Endothelial cell of umbilical vein (primary cell): ENCODE measurements around the gene NALCN. TPM values are rescaled to one million over a fixed set of nuclear protein-coding genes. Genes with fewer than 3 reads are reported as not detected.

ENCODE experiments used
- BruUV-seq: library from RNA; stranded (reverse); fragments of 400-500 nt; replicated peaks from 2 replicates; lab custom pipeline; 2021; lab: Mats Ljungman, UMichigan
- CTCF ChIA-PET: fragments of 300-600, 350-600 bp; sonication (Branson Sonifier 250); formaldehyde crosslinking; loops from one replicate; lab custom pipeline; 2021; ENCODE audit warnings: antibody characterized with exemption, inconsistent platforms; lab: Charles Lee
- POLR2A ChIA-PET: fragments of 300-600, 350-600 bp; sonication (Branson Sonifier 250); formaldehyde crosslinking; loops from one replicate; lab custom pipeline; 2021; ENCODE audit warnings: antibody characterized with exemption, inconsistent platforms; lab: Charles Lee
- DNase-seq: peaks from one replicate; pipeline ENCODE4 v3.0.0-alpha.2; 2011; ENCODE audit warnings: low read depth, low spot score
- FAIRE-seq: peaks from 2 replicates; lab custom pipeline; 2011; peaks lifted over from hg19 to GRCh38; lab: Jason Lieb, UNC
- H2AFZ ChIP-seq: 2 replicates; pipeline ENCODE4 v1.6.0; 2012; ENCODE audit warnings: low read depth, low read length, control low read depth, inconsistent platforms
- H3K27ac ChIP-seq: 2 replicates; pipeline ENCODE4 v1.5.1; 2011; ENCODE audit warnings: low read depth, mild to moderate bottlenecking, control low read depth, low read length, moderate library complexity; ENCODE audit not compliant: insufficient read depth
- H3K27me3 ChIP-seq, 2 experiments: 2 replicates each; pipeline versions ENCODE4 v1.6.0 to v1.6.1; 2011; ENCODE audit warnings: low read length in 2 of 2, mixed read lengths in 1 of 2; ENCODE audit not compliant: control insufficient read depth in 2 of 2, insufficient read depth in 2 of 2
- H3K36me3 ChIP-seq, 2 experiments: 2 replicates in 1 of 2; 3 replicates in 1 of 2; pipeline ENCODE4 v1.5.1; 2011; ENCODE audit warnings: low read length in 2 of 2, mild to moderate bottlenecking in 1 of 2, moderate library complexity in 1 of 2; ENCODE audit not compliant: control insufficient read depth in 2 of 2, insufficient read depth in 2 of 2; ENCODE audit errors: extremely low read depth in 1 of 2
- H3K4me1 ChIP-seq: 3 replicates; pipeline ENCODE4 v1.5.1; 2011; ENCODE audit warnings: mild to moderate bottlenecking, low read length; ENCODE audit not compliant: control insufficient read depth, insufficient read depth; ENCODE audit errors: extremely low read depth
- H3K4me2 ChIP-seq: 2 replicates; pipeline ENCODE4 v1.6.1; 2011; ENCODE audit warnings: low read length, control low read depth, mixed read lengths; ENCODE audit not compliant: insufficient read depth
- H3K4me3 ChIP-seq, 3 experiments: fragments of 200-600 bp in 1 of 3; sonication (generic), shearing (Covaris generic) in 1 of 3; replicated peaks in 1 of 3; 2 replicates each; pipeline ENCODE4 v1.5.1; 2011 to 2016; ENCODE audit warnings: control low read depth in 3 of 3, low read length in 3 of 3, mild to moderate bottlenecking in 2 of 3, inconsistent platforms in 1 of 3, low read depth in 1 of 3, moderate library complexity in 1 of 3; ENCODE audit not compliant: insufficient read depth in 1 of 3
- H3K79me2 ChIP-seq: 2 replicates; pipeline ENCODE4 v1.6.0; 2012; ENCODE audit warnings: low read length, inconsistent platforms; ENCODE audit not compliant: control insufficient read depth, insufficient read depth
- H3K9ac ChIP-seq: replicated peaks from 2 replicates; pipeline ENCODE3; 2011; ENCODE audit warnings: low read length, control low read depth; ENCODE audit not compliant: insufficient read depth; ENCODE audit errors: extremely low read depth
- H3K9me1 ChIP-seq: replicated peaks from 3 replicates; pipeline ENCODE4 v1.6.0; 2011; ENCODE audit warnings: mild to moderate bottlenecking, low read length; ENCODE audit not compliant: control insufficient read depth, insufficient read depth; ENCODE audit errors: extremely low read depth
- H3K9me3 ChIP-seq: replicated peaks from 2 replicates; pipeline ENCODE4 v1.5.1; 2012; ENCODE audit warnings: low read length, inconsistent platforms; ENCODE audit not compliant: control insufficient read depth, insufficient read depth
- H4K20me1 ChIP-seq: replicated peaks from 2 replicates; pipeline ENCODE3; 2011; ENCODE audit warnings: mild to moderate bottlenecking, low read length; ENCODE audit not compliant: control insufficient read depth, insufficient read depth; ENCODE audit errors: extremely low read depth
- EZH2 ChIP-seq: IDR thresholded peaks from 2 replicates; pipeline ENCODE4 v1.6.1; 2012; ENCODE audit warnings: borderline replicate concordance, low read depth, mild to moderate bottlenecking, moderate library complexity, low read length, inconsistent platforms; ENCODE audit not compliant: severe bottlenecking
- GATA2 ChIP-seq: IDR thresholded peaks from 2 replicates; pipeline ENCODE4 v1.7.0; 2011; ENCODE audit warnings: low read depth, mild to moderate bottlenecking, moderate library complexity, mixed read lengths, low read length; ENCODE audit not compliant: insufficient read length, insufficient read depth
- JUN ChIP-seq: IDR thresholded peaks from 2 replicates; pipeline ENCODE4 v1.6.1; 2011; ENCODE audit warnings: borderline replicate concordance, low read depth; ENCODE audit not compliant: insufficient read length, insufficient read depth
- MYC ChIP-seq: IDR thresholded peaks from one replicate; pipeline ENCODE4 v1.6.1; 2011; ENCODE audit warnings: mild to moderate bottlenecking, low read depth, low read length
- POLR2A ChIP-seq: IDR thresholded peaks from 2 replicates; pipeline ENCODE4 v1.6.1; 2012; ENCODE audit warnings: low read depth, mild to moderate bottlenecking, control low read depth, low read length
- POLR2AphosphoS5 ChIP-seq: IDR thresholded peaks from 2 replicates; pipeline ENCODE4 v1.6.1; 2012; ENCODE audit warnings: low read depth, mild to moderate bottlenecking, control low read depth, low read length, moderate library complexity; ENCODE audit not compliant: insufficient read depth
- dilution Hi-C: fragments of 300-500 bp; cut with MboI; formaldehyde crosslinking; loops from one replicate; pipeline ENCODE4 v1.15.0; 2019; ENCODE audit warnings: low sequenced_read_pairs; ENCODE audit not compliant: extremely low pct_ligation_motif_present
- intact Hi-C: fragments of 100-400 bp; cut with micrococcal nuclease; formaldehyde crosslinking; loops from one replicate; pipeline ENCODE4 v1.10.0; 2022
- polyA plus RNA-seq, 4 experiments: library from polyadenylated mRNA; depleted of rRNA in 3 of 4; stranded (reverse) in 3 of 4; unstranded in 1 of 4; fragments of >200 nt; gene quantifications; 2 replicates each; pipeline versions ENCODE4 v1.2.1 to v1.2.3, GENCODE V29; 2011 to 2012; ENCODE audit warnings: missing spikeins in 1 of 4
- total RNA-seq: library from RNA; stranded (reverse); gene quantifications from 2 replicates; pipeline ENCODE4 v1.2.3, GENCODE V29; 2021
- TF ChIP-seq, protein P1 (sequence below): IDR thresholded peaks from 2 replicates; pipeline ENCODE4 v1.6.1; 2011; ENCODE audit not compliant: insufficient read depth, insufficient read length

The NALCN gene
- total and polyA plus RNA-seq, 2 donors (not counting 3 experiments of a cell fraction or from before 2014, with no cell fraction given) = 3.3 to 4.4 TPM

DNA sequence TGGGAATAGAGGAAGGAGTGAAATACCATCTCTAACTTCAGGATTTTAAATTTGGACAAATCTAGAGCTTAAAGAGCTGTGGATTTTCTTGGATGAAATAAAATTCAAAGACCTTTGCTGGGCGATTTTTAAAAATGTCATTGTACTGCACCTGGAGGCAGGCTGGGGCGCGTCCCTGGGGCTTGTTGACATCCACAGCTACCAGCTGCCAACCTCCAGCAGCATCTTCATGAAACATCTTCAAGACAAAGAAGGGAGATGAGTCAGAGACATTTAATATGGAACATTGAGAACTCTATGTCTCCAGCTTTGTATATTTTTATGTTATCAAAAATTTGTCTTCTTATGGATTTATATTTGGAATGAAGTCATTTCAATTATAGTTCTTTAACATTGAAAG is 132.5 kb downstream of the NALCN start:
- no peaks in the 10 kb centered on the region for H3K9me3 ChIP-seq
- no peak overlapping the region for H2AFZ ChIP-seq
- no peak for DNase-seq
- TF ChIP-seq, protein P1, sequence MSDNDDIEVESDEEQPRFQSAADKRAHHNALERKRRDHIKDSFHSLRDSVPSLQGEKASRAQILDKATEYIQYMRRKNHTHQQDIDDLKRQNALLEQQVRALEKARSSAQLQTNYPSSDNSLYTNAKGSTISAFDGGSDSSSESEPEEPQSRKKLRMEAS = no peak
- TF ChIP-seq GATA2 (no peak), MYC (no peak), POLR2AphosphoS5 (no peak), EZH2 (no peak), JUN (no peak), POLR2A (no peak)
- no TSS peak for BruUV-seq
- FAIRE-seq = no peak
- CTCF ChIA-PET = no interaction called here
- H3K4me1 ChIP-seq = no peaks in the 10 kb centered on the region
- H3K36me3 ChIP-seq = no peaks in the 10 kb centered on the region
- no peaks in the 10 kb centered on the region for H3K27me3 ChIP-seq
- POLR2A ChIA-PET = no interaction called here
- H4K20me1 ChIP-seq = no peaks in the 10 kb centered on the region
- no peak overlapping the region for H3K27ac ChIP-seq
- no peak overlapping the region for H3K4me2 ChIP-seq
- intact Hi-C loops = no loop called here
- H3K79me2 ChIP-seq = no peaks in the 10 kb centered on the region
- dilution Hi-C loops = no loop called here
- no peaks in the 10 kb centered on the region for H3K9me1 ChIP-seq
- no peak overlapping the region for H3K9ac ChIP-seq
- H3K4me3 ChIP-seq = no peak overlapping the region

DNA sequence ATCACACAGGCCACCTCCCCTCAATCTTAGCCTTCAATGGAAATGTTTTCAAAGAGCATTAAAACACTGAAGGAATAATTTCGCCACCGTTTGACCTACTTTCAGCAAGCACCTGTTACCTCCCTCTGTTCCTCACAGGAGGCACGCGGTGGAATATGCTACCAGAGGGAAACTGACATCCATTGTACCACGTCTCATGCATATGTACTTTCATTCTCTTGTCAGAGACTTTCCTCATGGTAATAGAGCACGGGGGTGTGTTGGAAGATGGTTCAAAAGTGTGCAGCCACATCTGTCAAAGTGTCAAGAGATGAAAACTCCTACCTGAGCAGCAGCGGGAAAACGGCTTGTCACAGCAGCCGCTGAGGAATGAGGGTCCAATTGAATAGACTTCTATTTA is 143.4 kb downstream of the NALCN start:
- no peak overlapping the region for H3K9ac ChIP-seq
- ChIA-PET CTCF (no interaction called here), POLR2A (no interaction called here)
- no TSS peak for BruUV-seq
- FAIRE-seq = no peak
- H3K4me1 ChIP-seq = no peaks in the 10 kb centered on the region
- no peak overlapping the region for H2AFZ ChIP-seq
- dilution Hi-C loops = no loop called here
- H3K4me2 ChIP-seq = no peak overlapping the region
- H3K79me2 ChIP-seq = no peaks in the 10 kb centered on the region
- no peaks in the 10 kb centered on the region for H4K20me1 ChIP-seq
- intact Hi-C loops = no loop called here
- no peak for TF ChIP-seq MYC
- TF ChIP-seq EZH2 = no peak
- no peak for TF ChIP-seq POLR2AphosphoS5
- no peaks in the 10 kb centered on the region for H3K36me3 ChIP-seq
- H3K4me3 ChIP-seq = no peak overlapping the region
- H3K9me1 ChIP-seq = no peaks in the 10 kb centered on the region
- H3K27me3 ChIP-seq = no peaks in the 10 kb centered on the region
- no peak overlapping the region for H3K27ac ChIP-seq
- DNase-seq = no peak
- no peaks in the 10 kb centered on the region for H3K9me3 ChIP-seq
